Esophagus muscularis mucosa (tissue), 4 donors: Measurements from ENCODE around the gene MSI2. TPM values are rescaled to one million over a fixed set of nuclear protein-coding genes. Genes with fewer than 3 reads are reported as not detected.

Source experiments
- DNase-seq: peaks from one replicate; pipeline ENCODE4 v3.0.0-alpha.2; 2017; ENCODE audit errors: extremely low spot score
- H3K27ac ChIP-seq, 4 donors: fragments of 200-600 bp; sonication (generic); replicated peaks in 1 of 4; 1 replicate in 3 of 4; 2 replicates in 1 of 4; pipeline ENCODE4 v1.5.1; 2016 to 2019; ENCODE audit warnings: mild to moderate bottlenecking in 1 of 4
- H3K27me3 ChIP-seq, 4 donors: fragments of 200-600 bp; sonication (generic); one replicate each; pipeline versions ENCODE4 v1.5.1 to v1.6.0; 2016 to 2019
- H3K36me3 ChIP-seq, 4 donors: fragments of 200-600 bp; sonication (generic); one replicate each; pipeline ENCODE4 v1.5.1; 2016 to 2019
- H3K4me1 ChIP-seq, 4 donors: fragments of 200-600 bp; sonication (generic); one replicate each; pipeline ENCODE4 v1.5.1; 2016 to 2019
- H3K4me3 ChIP-seq, 4 donors: fragments of 200-600 bp; sonication (generic); 1 replicate in 2 of 4; 2 replicates in 2 of 4; pipeline ENCODE4 v1.5.1; 2016 to 2019; ENCODE audit warnings: mild to moderate bottlenecking in 4 of 4, moderate library complexity in 1 of 4
- H3K9me3 ChIP-seq, 4 donors: fragments of 200-600 bp; sonication (generic); 1 replicate in 3 of 4; 2 replicates in 1 of 4; pipeline ENCODE4 v1.5.1; 2016 to 2019
- CTCF ChIP-seq, 3 experiments: fragments of 200-600 bp in 2 of 3; fragments of 450-650 bp in 1 of 3; sonication (generic) in 2 of 3; IDR thresholded peaks; one replicate each; pipeline ENCODE4 v1.5.1; 2017 to 2019; ENCODE audit warnings: antibody characterized with exemption in 3 of 3, mild to moderate bottlenecking in 2 of 3, moderate library complexity in 1 of 3
- EP300 ChIP-seq: sonication (generic); formaldehyde crosslinking; IDR thresholded peaks from one replicate; pipeline ENCODE4 v1.6.1; 2017; ENCODE audit warnings: antibody characterized with exemption
- POLR2A ChIP-seq: fragments of 450-650 bp; IDR thresholded peaks from one replicate; pipeline ENCODE4 v1.6.1; 2017; ENCODE audit warnings: antibody characterized with exemption, moderate library complexity, mild to moderate bottlenecking, low read depth
- POLR2AphosphoS5 ChIP-seq, 2 donors: sonication (generic); formaldehyde crosslinking; IDR thresholded peaks; one replicate each; pipeline ENCODE4 v1.6.1; 2017; ENCODE audit warnings: antibody characterized with exemption in 2 of 2
- WGBS: methylation state at CpG from one replicate; pipeline ENCODE4 v1.1.5; 2018; 5-methylcytosine and 5-hydroxymethylcytosine counted together
- intact Hi-C: fragments of 100-400 bp; cut with DNase I; formaldehyde crosslinking; loops from one replicate; pipeline ENCODE4 v1.15.1; 2023
- total RNA-seq, 4 donors: library from RNA; depleted of rRNA; stranded (reverse); fragments of >200 nt; gene quantifications; one replicate each; pipeline versions ENCODE4 v1.1.0 to v1.2.1, GENCODE V29; 2016

MSI2 gene
- total RNA-seq, 4 donors from 2014 or later = 28.8 to 39.0 (median 29.6) TPM

- 88% methylated on average over 8 of the region's 8 CpGs for WGBS
- TF ChIP-seq CTCF (IDR thresholded peaks at IDR 0.05) = no peak
- TF ChIP-seq EP300 = no peak
- no peak for TF ChIP-seq POLR2A
- no peak for TF ChIP-seq POLR2AphosphoS5 (IDR thresholded peaks at IDR 0.05)
- intact Hi-C loops = no loop called here
- Histone ChIP-seq H3K9me3 (no peaks in the 10 kb centered on the region), H3K4me3 (no peak overlapping the region), H3K27me3 (no peaks in the 10 kb centered on the region), H3K36me3 (no peaks in the 10 kb centered on the region), H3K27ac (no peak overlapping the region), H3K4me1 (peaks cover 14 to 22% (median 15%) of the 10 kb centered on the region in 4 donors)
- no peak for DNase-seq
These were observed 215.6 kb downstream of the MSI2 start for GRCh38 chr17:57471868-57472368.

GRCh38 chr17:57475796-57476195, 219.5 kb downstream of the MSI2 start:
- Histone ChIP-seq H3K4me3 (no peak overlapping the region), H3K4me1 (peaks cover 41 to 47% (median 44%) of the 10 kb centered on the region in 4 donors), H3K27ac (no peak overlapping the region), H3K27me3 (no peaks in the 10 kb centered on the region), H3K36me3 (no peaks in the 10 kb centered on the region), H3K9me3 (no peaks in the 10 kb centered on the region)
- WGBS = 96% methylated on average over 6 of the region's 6 CpGs
- intact Hi-C loops = no loop called here
- TF ChIP-seq POLR2AphosphoS5 (IDR thresholded peaks at IDR 0.05) (no peak), POLR2A (no peak), EP300 (no peak), CTCF (IDR thresholded peaks at IDR 0.05) (no peak)
- DNase-seq = no peak

- Histone ChIP-seq H3K4me1 (peaks cover 43 to 64% (median 59%) of the 10 kb centered on the region in 4 donors), H3K27ac (peak overlapping the region in 2 of 4 donors; percentile 17 to 27)
- WGBS = 86% methylated on average over 8 of the region's 9 CpGs
These were observed 221.4 kb downstream of the MSI2 start for GRCh38 chr17:57477522-57478362.

GRCh38 chr17:57478478-57479250, 222.3 kb downstream of the MSI2 start:
- H3K4me1 ChIP-seq = peaks cover 36 to 62% (median 54%) of the 10 kb centered on the region in 4 donors
- TF ChIP-seq POLR2A (no peak), POLR2AphosphoS5 (IDR thresholded peaks at IDR 0.05) (peak; percentile 8 to 24), CTCF (IDR thresholded peaks at IDR 0.05) (no peak), EP300 (no peak)
- H3K4me3 ChIP-seq = no peak overlapping the region
- WGBS = 58% methylated on average over 8 of the region's 8 CpGs
- peak overlapping the region in 1 of 4 donors; percentile 27 for H3K27ac ChIP-seq
- H3K9me3 ChIP-seq = no peaks in the 10 kb centered on the region
- H3K36me3 ChIP-seq = no peaks in the 10 kb centered on the region
- H3K27me3 ChIP-seq = no peaks in the 10 kb centered on the region
- intact Hi-C loops = no loop called here
- DNase-seq = no peak

More at GRCh38 chr17:57477522-57478362, 221.4 kb downstream of the MSI2 start:
- TF ChIP-seq POLR2A = no peak
- TF ChIP-seq POLR2AphosphoS5 (IDR thresholded peaks at IDR 0.05) = no peak
- TF ChIP-seq CTCF (IDR thresholded peaks at IDR 0.05) = no peak
- TF ChIP-seq EP300 = no peak
- Histone ChIP-seq H3K9me3 (no peaks in the 10 kb centered on the region), H3K4me3 (no peak overlapping the region), H3K27me3 (no peaks in the 10 kb centered on the region), H3K36me3 (no peaks in the 10 kb centered on the region)
- intact Hi-C loops = no loop called here
- no peak for DNase-seq
